ENCODE results near the gene PSMD9. TPM values are rescaled to one million over a fixed set of nuclear protein-coding genes. Genes with fewer than 3 reads are reported as not detected.
"Not testable (repeated sequence)": the region's sequence is repeated elsewhere in the genome, so short reads cannot be mapped to it uniquely, and the experiment has no call there.

PSMD9 gene
- polyA plus RNA-seq, 1 experiment, result 57.7 TPM

DNA sequence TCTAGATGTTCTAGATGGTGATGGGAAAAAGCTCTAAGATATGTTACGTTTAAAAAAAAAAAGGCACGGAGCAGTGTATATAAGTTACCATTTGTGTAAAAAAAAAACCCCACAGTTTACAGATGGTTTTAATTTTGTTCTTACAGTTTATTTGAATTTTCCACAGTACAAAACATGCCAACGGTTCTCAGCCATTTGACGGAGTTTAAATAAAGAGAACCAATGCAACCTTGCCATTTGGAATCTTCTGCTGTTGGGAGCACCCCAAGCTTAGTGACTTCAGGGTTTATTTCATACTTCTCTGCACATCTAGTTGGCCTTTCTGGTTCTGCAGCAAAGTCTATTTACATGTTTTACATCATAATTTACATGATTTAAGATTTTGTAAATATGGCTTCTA is 22.3 kb upstream of the PSMD9 start:
- H3K27me3 ChIP-seq (ENCODE audit: control insufficient read depth, insufficient read depth, low read length), result no peaks in the 10 kb centered on the region
- no peak overlapping the region for H3K4me3 ChIP-seq (ENCODE audit: low read depth, low read length)
- no peak overlapping the region for H3K27ac ChIP-seq (ENCODE audit: low read depth, low read length)
- CTCF ChIA-PET, result interaction anchor here (0.6 to 1.5 kb wide), 5 partner anchors 22 to 523 kb away, joined by 3 to 6 read pairs (median 5); partner anchors contain the start of gene PSMD9
- POLR2A ChIA-PET, result interaction anchor here (0.6 to 1.4 kb wide), 4 partner anchors 22 to 214 kb away, joined by 4 to 6 read pairs (median 6); partner anchors contain the start of gene PSMD9
- H3K9me3 ChIP-seq (ENCODE audit: control insufficient read depth, insufficient read depth, low read length), result no peaks in the 10 kb centered on the region
- DNase-seq (ENCODE audit: low read depth, low spot score), result peak; percentile 16
- TF ChIP-seq, protein P1, sequence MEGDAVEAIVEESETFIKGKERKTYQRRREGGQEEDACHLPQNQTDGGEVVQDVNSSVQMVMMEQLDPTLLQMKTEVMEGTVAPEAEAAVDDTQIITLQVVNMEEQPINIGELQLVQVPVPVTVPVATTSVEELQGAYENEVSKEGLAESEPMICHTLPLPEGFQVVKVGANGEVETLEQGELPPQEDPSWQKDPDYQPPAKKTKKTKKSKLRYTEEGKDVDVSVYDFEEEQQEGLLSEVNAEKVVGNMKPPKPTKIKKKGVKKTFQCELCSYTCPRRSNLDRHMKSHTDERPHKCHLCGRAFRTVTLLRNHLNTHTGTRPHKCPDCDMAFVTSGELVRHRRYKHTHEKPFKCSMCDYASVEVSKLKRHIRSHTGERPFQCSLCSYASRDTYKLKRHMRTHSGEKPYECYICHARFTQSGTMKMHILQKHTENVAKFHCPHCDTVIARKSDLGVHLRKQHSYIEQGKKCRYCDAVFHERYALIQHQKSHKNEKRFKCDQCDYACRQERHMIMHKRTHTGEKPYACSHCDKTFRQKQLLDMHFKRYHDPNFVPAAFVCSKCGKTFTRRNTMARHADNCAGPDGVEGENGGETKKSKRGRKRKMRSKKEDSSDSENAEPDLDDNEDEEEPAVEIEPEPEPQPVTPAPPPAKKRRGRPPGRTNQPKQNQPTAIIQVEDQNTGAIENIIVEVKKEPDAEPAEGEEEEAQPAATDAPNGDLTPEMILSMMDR (IDR thresholded peaks at IDR 0.05; ENCODE audit: low read depth, low read length), result no peak

DNA sequence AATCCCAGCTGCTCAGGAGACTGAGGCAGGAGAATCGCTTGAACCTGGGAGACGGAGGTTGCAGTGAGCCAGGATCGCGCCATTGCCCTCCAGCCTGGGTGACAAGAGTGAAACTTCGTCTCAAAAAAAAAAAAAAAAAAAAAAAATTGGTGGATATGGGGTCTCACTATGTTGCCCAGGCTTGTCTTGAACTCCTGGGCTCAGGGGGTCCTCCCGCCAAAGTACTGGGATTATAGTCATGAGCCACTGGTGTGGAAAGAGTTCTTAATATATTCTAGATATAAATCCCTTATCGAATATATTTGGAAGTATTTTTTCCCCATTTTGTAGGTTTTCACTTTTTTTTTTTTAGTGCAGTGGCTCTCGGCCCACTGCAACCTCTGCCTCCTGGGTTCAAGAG is 19.4 kb upstream of the PSMD9 start:
- CTCF ChIA-PET, result interaction anchor here (1.4 to 2.5 kb wide), 3 partner anchors 19 to 75 kb away, joined by 4 to 10 read pairs (median 4); partner anchors contain the start of gene RHOF
- H3K4me3 ChIP-seq (ENCODE audit: low read depth, low read length); H3K27me3 ChIP-seq (ENCODE audit: control insufficient read depth, insufficient read depth, low read length); POLR2A ChIA-PET; H3K27ac ChIP-seq (ENCODE audit: low read depth, low read length); H3K9me3 ChIP-seq (ENCODE audit: control insufficient read depth, insufficient read depth, low read length); DNase-seq (ENCODE audit: low read depth, low spot score): not testable (repeated sequence)

DNA sequence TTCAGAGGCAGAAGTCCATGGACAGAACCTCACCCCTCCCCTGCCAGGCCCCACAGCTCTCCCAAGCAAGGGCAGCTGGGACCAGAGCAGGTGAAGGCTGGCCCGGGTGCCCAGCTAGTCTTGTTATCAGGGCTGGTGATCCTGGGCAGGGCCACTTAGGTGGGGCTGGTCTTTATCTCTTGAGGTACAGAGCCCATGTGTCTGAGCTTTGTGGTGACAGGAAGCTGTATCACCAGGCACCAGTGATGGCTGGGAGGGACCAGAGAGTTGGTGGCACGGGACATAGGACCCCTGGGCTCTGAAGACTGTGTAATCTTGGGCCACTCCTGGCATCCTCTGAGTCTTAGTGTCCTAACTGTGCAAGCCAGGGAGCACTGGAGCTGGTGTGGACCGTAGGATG is 17.1 kb upstream of the PSMD9 start:
- Histone ChIP-seq H3K27ac (ENCODE audit: low read depth, low read length) (peak overlapping the region; percentile 11), H3K9me3 (ENCODE audit: control insufficient read depth, insufficient read depth, low read length) (no peaks in the 10 kb centered on the region), H3K4me3 (ENCODE audit: low read depth, low read length) (no peak overlapping the region), H3K27me3 (ENCODE audit: control insufficient read depth, insufficient read depth, low read length) (no peaks in the 10 kb centered on the region)
- ChIA-PET POLR2A (interaction anchor here (1.1 to 2.4 kb wide), 3 partner anchors 10 to 59 kb away, joined by 3 to 18 read pairs (median 4); partner anchors contain the start of gene PSMD9), CTCF (interaction anchor here (0.9 to 1.6 kb wide), 3 partner anchors 10 to 59 kb away, joined by 3 to 7 read pairs (median 4); partner anchors contain the start of gene PSMD9)
- DNase-seq (ENCODE audit: low read depth, low spot score), result no peak
- TF ChIP-seq, protein P1 (IDR thresholded peaks at IDR 0.05; ENCODE audit: low read depth, low read length), result no peak

DNA sequence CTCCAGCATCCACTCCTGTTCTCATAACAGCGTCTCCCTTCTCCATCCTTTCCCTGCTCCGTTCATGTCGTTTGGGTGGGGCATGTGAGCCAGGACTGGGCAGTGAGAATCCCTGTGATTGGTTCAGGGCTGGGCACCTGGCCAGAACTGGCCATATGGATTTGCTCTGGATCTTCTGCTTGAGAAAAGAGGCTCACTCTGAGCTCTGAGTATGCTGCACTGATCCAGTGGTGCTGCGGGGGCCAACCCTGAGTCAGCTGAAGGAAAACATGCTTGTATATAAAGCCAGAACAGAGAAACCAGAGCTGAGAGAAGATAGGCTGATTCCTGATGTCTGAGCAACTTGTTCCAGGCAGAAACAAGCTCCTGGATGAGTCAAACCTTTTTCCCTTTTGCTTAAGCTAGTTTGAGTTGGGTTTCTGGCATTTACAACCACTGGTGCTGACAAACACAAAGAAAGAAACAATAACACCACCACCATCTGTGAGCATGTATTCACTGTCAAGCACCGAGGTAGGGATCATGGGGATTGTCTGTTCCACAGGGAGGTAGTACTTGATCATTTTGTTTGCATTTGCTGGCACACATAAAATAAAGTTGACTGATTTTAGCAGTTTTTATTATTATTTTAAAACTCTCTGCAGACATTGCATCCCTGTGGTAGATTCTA is 15.9 kb upstream of the PSMD9 start:
- Histone ChIP-seq H3K27me3 (ENCODE audit: control insufficient read depth, insufficient read depth, low read length) (no peaks in the 10 kb centered on the region), H3K9me3 (ENCODE audit: control insufficient read depth, insufficient read depth, low read length) (no peaks in the 10 kb centered on the region), H3K4me3 (ENCODE audit: low read depth, low read length) (peak overlapping the region; percentile 27), H3K27ac (ENCODE audit: low read depth, low read length) (peak overlapping the region; percentile 97)
- DNase-seq (ENCODE audit: low read depth, low spot score), result peak; percentile 98
- CTCF ChIA-PET, result interaction anchor here (0.9 to 1.2 kb wide), 4 partner anchors 16 to 78 kb away, joined by 3 to 6 read pairs (median 4); partner anchors contain the start of gene PSMD9
- TF ChIP-seq, protein P1 (IDR thresholded peaks at IDR 0.05; ENCODE audit: low read depth, low read length), result no peak
- POLR2A ChIA-PET, result interaction anchor here (0.5 to 2.4 kb wide), 11 partner anchors 11 to 377 kb away, joined by 3 to 18 read pairs (median 4); partner anchors contain the start of gene PSMD9

DNA sequence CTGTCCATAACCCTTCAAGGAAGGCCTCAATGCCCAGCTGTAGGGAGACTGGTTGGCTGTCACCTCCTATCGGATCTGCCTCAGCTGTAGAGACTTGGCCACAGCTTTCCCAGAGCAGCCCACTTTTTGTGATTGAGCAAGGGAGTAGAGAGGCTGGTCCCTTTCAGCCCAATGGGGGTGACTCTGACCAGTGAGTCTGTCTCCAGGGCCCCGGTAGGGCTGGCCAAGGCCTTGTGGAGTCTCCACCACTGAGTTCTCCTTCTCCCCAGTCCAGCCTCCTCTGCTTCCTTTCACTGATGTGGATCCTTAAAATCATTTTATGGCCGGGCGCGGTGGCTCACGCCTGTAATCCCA is 15.4 kb upstream of the PSMD9 start:
- ChIA-PET CTCF (interaction anchor here (0.9 to 1.2 kb wide), 4 partner anchors 15 to 78 kb away, joined by 3 to 6 read pairs (median 4); partner anchors contain the start of gene PSMD9), POLR2A (interaction anchor here (0.5 to 2.4 kb wide), 10 partner anchors 10 to 378 kb away, joined by 3 to 18 read pairs (median 4); partner anchors contain the start of gene PSMD9)
- no peak for DNase-seq (ENCODE audit: low read depth, low spot score)
- no peak overlapping the region for H3K4me3 ChIP-seq (ENCODE audit: low read depth, low read length)
- H3K9me3 ChIP-seq (ENCODE audit: control insufficient read depth, insufficient read depth, low read length), result no peaks in the 10 kb centered on the region
- TF ChIP-seq, protein P1 (IDR thresholded peaks at IDR 0.05; ENCODE audit: low read depth, low read length), result no peak
- peak overlapping the region; percentile 97 for H3K27ac ChIP-seq (ENCODE audit: low read depth, low read length)
- H3K27me3 ChIP-seq (ENCODE audit: control insufficient read depth, insufficient read depth, low read length), result no peaks in the 10 kb centered on the region
